Effector memory CD8-positive, alpha-beta T cell (primary cell): ENCODE results near the gene BCL6B.

Experiments
- ATAC-seq: fragments of 150-1000 bp; cut with Tn5 transposase; replicated peaks from 2 replicates; pipeline ENCODE4 v1.10.0; 2021; ENCODE audit warnings: mild to moderate bottlenecking, moderate library complexity
- DNase-seq, 3 experiments: peaks; one replicate each; pipeline ENCODE4 v3.0.0; 2021
- H3K27ac Mint-ChIP-seq, 2 donors: one replicate each; pipeline ENCODE4 v1.8.0; 2022; ENCODE audit warnings: mild to moderate bottlenecking in 2 of 2, mixed read lengths in 2 of 2, moderate library complexity in 2 of 2
- H3K27me3 Mint-ChIP-seq, 2 donors: one replicate each; pipeline ENCODE4 v1.8.0; 2022; ENCODE audit warnings: mixed read lengths in 2 of 2
- H3K36me3 Mint-ChIP-seq: one replicate; pipeline ENCODE4 v1.8.0; 2022; ENCODE audit warnings: mild to moderate bottlenecking, moderate library complexity, mixed read lengths; ENCODE audit not compliant: insufficient read depth
- H3K4me1 Mint-ChIP-seq, 2 donors: one replicate each; pipeline ENCODE4 v1.8.0; 2022; ENCODE audit warnings: low read depth in 2 of 2, mixed read lengths in 2 of 2
- H3K4me3 Mint-ChIP-seq, 2 donors: one replicate each; pipeline ENCODE4 v1.8.0; 2022; ENCODE audit warnings: mild to moderate bottlenecking in 2 of 2, mixed read lengths in 2 of 2, moderate library complexity in 2 of 2
- H3K9me3 Mint-ChIP-seq, 2 donors: one replicate each; pipeline ENCODE4 v1.8.0; 2022; ENCODE audit warnings: mixed read lengths in 2 of 2

Gene BCL6B

DNA sequence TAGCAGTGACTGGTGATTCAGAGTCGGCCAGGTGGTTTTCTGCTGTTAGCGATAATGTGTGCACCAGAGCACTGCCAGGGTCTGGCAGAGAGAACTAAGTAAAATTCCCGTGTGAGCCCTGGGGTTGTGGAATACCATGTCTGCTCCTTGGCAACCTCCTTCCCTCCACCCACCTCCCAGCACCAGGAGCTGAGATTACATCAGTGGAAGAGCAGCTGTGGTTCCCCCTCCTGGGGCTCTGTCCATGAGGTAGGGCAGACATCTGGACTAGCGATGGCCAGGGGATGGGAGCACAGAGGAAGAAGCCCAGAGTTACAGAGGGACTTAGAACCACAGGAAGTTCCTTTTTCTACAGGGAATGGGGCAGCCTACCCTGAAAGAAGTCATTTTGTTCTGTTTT lies 41.4 kb downstream of the BCL6B start:
- Mint-ChIP-seq H3K36me3 (peaks cover 4% of the 10 kb centered on the region), H3K4me3 (no peak overlapping the region), H3K27me3 (peaks cover 21 to 61% of the 10 kb centered on the region in 2 donors), H3K9me3 (peaks cover 6 to 19% of the 10 kb centered on the region in 2 donors), H3K4me1 (no peaks in the 10 kb centered on the region), H3K27ac (no peak overlapping the region)
- ATAC-seq, result no peak
- DNase-seq, result no peak

DNA sequence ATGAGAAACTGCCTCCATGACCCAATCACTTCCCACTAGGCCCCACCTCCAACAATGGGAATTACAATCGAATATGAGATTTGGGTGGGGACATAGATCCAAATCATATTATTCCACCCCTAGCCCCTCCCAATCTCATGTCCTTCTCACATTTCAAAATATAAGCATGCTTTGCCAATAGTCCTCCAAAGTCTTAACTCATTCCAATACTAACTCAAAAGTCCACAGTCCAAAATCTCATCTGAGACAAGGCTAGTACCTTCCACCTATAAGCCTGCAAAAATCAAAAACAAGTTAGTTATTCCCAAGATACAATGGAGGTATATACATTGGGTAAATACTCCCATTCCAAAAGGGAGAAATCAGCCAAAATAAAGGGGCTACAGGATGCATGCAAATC lies 44.3 kb downstream of the BCL6B start:
- DNase-seq (no peak), ATAC-seq (no peak)
- Mint-ChIP-seq H3K9me3 (peaks cover 6 to 19% of the 10 kb centered on the region in 2 donors), H3K27me3 (peaks cover 15 to 40% of the 10 kb centered on the region in 2 donors), H3K4me3 (no peak overlapping the region), H3K27ac (no peak overlapping the region), H3K36me3 (peaks cover 4% of the 10 kb centered on the region), H3K4me1 (no peaks in the 10 kb centered on the region)

DNA sequence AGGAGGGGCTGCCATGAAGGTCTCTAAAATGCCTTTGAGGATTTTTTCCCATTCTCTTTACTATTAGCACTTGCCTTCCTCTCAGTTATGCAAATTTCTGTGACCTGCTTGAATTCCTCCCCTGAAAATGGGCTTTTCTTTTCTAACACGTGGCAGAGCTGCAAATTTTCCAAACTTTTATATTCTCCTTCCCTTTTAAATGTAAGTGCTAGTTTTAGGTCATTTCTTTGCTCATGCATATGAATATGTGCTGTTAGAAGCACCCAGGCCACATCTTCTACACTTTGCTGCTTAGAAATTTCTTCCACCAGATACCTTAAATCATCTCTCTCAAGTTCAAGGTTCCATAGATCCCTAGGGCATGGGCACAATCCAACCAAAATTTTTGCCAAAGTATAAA lies 45.4 kb downstream of the BCL6B start:
- H3K27me3 Mint-ChIP-seq, result peaks cover 9 to 30% of the 10 kb centered on the region in 2 donors
- H3K36me3 Mint-ChIP-seq, result peaks cover 4% of the 10 kb centered on the region
- H3K4me1 Mint-ChIP-seq, result no peaks in the 10 kb centered on the region
- DNase-seq (no peak), ATAC-seq (no peak)
- H3K27ac Mint-ChIP-seq, result no peak overlapping the region
- H3K4me3 Mint-ChIP-seq, result no peak overlapping the region
- peaks cover 6 to 19% of the 10 kb centered on the region in 2 donors for H3K9me3 Mint-ChIP-seq

DNA sequence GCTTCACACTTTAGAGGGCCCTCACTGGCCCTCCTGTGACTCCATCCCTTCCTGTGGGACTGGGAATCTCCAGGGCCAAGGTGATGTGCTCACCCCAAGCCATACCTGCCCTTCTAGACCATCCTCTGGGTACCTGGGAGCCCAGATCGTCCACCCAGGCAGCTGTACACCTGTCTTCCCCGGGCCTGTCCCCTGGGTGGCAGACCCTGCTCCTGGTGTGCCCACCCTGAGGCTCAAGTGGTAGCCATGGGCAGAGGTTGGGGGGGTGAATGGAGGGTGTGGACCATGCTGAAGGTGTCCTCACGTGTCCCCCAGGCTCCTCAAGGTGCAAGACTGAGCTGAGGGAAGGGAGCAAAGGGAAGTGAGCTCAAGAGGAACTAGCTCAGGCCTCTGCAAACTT lies 47.9 kb downstream of the BCL6B start:
- Mint-ChIP-seq H3K36me3 (peaks cover 4% of the 10 kb centered on the region), H3K4me1 (no peaks in the 10 kb centered on the region), H3K9me3 (peaks cover 6 to 19% of the 10 kb centered on the region in 2 donors), H3K27ac (no peak overlapping the region), H3K27me3 (peaks cover 0 to 6% of the 10 kb centered on the region in 2 donors), H3K4me3 (no peak overlapping the region)
- ATAC-seq, result no peak
- DNase-seq, result no peak

DNA sequence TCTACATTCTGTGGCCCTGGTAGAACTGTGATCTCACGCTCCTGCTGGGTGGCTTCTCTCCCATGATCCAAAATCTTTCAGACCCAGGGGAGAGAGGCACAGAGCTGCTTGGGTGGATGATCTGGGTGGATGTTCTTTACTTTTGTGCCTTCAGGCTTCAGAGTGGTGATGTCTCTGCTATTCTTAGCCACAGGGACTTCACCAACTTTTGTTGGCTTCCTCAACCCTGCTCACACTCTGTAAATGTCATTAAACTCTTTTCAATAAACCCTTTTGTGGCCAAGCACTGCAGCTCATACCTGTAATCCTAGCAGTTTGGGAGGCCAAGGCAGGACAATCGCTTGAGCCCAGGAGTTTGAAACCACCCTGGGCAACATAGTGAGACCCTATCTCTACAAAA lies 49.6 kb downstream of the BCL6B start:
- no peak overlapping the region for H3K4me3 Mint-ChIP-seq
- no peak overlapping the region for H3K27ac Mint-ChIP-seq
- H3K36me3 Mint-ChIP-seq, result no peaks in the 10 kb centered on the region
- DNase-seq, result no peak
- H3K4me1 Mint-ChIP-seq, result peaks cover 0 to 5% of the 10 kb centered on the region in 2 donors
- peaks cover 6 to 16% of the 10 kb centered on the region in 2 donors for H3K9me3 Mint-ChIP-seq
- H3K27me3 Mint-ChIP-seq, result no peaks in the 10 kb centered on the region
- no peak for ATAC-seq

DNA sequence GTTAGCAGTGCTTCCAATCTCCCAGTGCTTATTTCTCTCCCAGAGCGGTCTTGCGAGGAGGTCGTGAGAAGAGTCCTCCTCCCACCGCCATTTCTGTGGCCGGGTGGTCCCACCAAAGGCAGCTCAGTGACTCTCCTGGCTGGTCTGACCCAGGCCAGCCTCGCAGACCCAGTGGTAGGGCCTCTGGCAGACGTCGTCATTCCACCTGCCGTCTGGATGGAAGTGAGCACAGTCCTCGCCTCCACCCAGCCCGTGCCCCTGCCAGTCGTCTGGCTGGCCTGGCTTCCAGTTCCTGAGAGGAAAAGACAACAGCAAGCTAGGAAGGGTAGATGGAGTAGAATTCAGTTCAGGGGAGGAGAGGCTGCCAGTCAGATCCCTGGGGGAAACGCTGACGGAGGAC lies 52.1 kb downstream of the BCL6B start:
- Mint-ChIP-seq H3K4me1 (peaks cover 2 to 7% of the 10 kb centered on the region in 2 donors), H3K9me3 (no peaks in the 10 kb centered on the region)
- no peak for ATAC-seq

DNA sequence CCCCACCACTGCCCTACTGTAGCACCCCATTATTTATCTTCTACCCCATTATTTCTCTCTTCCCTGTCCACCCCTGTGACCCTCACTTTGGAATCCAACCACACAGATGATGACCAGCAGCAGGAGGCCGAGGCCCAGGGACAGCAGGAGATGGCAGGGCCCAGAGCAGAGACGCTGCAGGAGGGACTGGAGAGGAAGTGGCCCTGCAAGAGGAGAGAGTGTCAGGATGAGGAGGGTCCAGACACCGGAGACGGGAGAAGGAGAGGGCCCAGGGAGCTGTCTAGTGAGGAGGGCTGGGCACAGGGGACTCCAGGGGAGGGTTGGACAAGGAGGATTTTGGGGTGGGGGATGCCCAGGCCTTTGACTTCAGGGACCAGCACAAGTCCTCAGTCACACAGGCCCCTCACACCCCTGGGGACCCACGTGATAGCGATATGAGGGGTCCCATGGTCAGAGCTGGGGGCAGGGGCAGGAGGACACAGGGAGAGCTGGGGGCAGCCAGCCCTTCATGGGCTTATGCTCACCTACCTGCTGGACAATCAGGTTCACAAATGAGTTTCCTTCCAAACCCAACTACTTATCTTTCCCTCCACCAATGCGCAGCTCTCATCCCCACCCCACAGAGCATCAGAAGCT lies 55.2 kb downstream of the BCL6B start:
- Mint-ChIP-seq H3K4me1 (peaks cover 20 to 27% of the 10 kb centered on the region in 2 donors), H3K4me3 (no peak overlapping the region), H3K36me3 (no peaks in the 10 kb centered on the region), H3K9me3 (no peaks in the 10 kb centered on the region), H3K27ac (no peak overlapping the region), H3K27me3 (no peaks in the 10 kb centered on the region)
- no peak for DNase-seq
- ATAC-seq, result no peak

More for the DNA sequence above, 52.1 kb downstream of the BCL6B start:
- Mint-ChIP-seq H3K27ac (no peak overlapping the region), H3K36me3 (no peaks in the 10 kb centered on the region), H3K4me3 (no peak overlapping the region), H3K27me3 (no peaks in the 10 kb centered on the region)
- DNase-seq, result no peak

DNA sequence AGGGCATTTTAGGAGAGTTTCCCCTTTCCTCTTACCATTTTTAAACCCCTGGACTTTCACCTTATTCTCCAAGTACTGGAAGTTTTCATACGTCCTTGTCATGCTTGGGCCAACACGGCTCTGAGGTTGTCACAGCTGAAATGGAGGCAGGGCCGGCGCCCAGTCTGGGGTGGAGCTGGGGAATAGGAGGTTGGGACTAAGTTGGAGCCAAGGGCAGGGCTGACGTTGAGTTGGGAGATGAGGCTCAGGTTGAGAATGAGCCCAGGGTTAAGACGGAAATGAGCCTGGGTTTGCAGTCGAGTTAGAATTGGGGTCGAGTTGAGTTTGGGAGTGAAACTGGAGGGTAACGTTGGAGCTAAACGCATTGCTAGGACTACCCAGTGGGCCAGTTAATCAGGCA lies 55.9 kb downstream of the BCL6B start:
- no peak overlapping the region for H3K4me3 Mint-ChIP-seq
- no peaks in the 10 kb centered on the region for H3K36me3 Mint-ChIP-seq
- no peak overlapping the region for H3K27ac Mint-ChIP-seq

More for the DNA sequence above, 55.9 kb downstream of the BCL6B start:
- Mint-ChIP-seq H3K9me3 (no peaks in the 10 kb centered on the region), H3K27me3 (no peaks in the 10 kb centered on the region), H3K4me1 (peaks cover 25 to 32% of the 10 kb centered on the region in 2 donors)
- DNase-seq (no peak), ATAC-seq (no peak)
